T-helper 2 cell treated with Interferon-gamma antibody and Interleukin-4, amounts not matched to agents 100 ng/mL and 5 ng/mL, for 36 hours (primary cell): Measurements from ENCODE around the gene ZNHIT2. TPM values are rescaled to one million over a fixed set of nuclear protein-coding genes. Genes with fewer than 3 reads are reported as not detected.

ENCODE experiments used
- intact Hi-C: fragments of 100-400 bp; cut with micrococcal nuclease; formaldehyde crosslinking; loops from one replicate; pipeline ENCODE4 v1.15.1; 2023
- total RNA-seq: library from RNA; stranded (reverse); gene quantifications from 2 replicates; pipeline ENCODE4 v1.2.3, GENCODE V29; 2022

The ZNHIT2 gene
- total RNA-seq, 1 donor from 2014 or later = 9.4 TPM

DNA sequence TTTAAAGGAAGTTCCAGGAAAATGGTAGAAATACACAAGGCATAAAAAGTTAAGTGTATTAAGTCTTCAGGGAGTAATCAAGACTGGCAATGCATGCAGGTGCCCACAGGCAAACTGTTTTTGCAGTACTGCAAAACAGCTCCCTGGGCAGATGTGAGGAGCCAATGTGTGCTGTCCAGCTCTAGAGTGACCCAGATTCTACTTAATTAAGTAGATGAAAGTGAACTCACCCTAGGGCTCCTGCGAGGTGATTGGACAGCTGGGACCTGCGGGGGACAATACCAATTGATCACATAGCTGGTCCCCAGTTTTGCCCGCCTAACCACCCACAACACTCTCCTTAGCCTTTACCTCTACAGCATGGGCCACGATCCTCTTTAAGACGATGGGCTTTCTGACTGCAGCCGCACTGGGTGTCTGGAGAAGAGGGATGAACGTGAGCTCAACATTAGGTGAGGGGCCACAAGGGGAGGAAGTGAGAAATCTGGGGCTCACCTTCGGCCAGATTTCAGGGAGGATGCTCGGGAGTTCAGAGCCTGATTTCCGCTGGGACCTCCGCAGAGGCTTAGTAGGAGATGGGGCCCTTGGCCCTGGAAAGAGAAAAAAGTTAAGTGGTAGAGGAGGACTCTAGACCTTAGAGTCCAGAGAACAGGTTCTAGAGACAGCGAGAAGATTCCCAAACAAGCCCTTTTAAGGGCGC is 34.2 kb downstream of the ZNHIT2 start:
- intact Hi-C loops = loop anchor here (5.0 kb wide), 1 partner anchor 166 kb away; the partner anchor contains the start of gene ATG2A

DNA sequence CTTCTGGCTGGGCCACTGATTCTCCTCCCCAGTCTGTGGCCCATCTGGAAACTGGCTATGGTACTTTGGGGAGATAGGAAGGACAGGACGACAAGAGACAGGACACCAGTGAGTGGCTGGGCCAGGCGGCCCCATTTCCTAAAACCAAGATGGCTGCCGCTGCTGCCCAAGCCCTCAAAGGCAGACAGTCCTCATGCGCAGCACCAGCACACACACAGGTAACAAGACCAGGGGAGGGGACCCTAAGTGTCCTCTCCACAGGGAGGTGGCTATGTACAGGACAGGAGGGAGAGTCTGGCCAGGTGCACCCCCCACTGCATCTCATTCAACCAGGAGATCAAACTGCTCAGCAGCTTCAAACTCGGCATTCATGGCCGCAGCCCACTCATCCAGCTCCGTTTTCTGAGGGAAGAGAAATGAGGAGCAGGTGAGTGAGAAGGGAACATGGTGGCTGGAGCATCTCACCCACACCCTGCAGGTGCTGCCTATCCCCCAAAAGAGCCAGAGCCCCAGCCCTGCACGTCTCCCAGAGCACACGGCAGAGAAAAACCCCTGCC is 38.6 kb downstream of the ZNHIT2 start:
- intact Hi-C loops = loop anchor here (1.0 kb wide), 1 partner anchor 66 kb away; no protein-coding TSS in a partner anchor

DNA sequence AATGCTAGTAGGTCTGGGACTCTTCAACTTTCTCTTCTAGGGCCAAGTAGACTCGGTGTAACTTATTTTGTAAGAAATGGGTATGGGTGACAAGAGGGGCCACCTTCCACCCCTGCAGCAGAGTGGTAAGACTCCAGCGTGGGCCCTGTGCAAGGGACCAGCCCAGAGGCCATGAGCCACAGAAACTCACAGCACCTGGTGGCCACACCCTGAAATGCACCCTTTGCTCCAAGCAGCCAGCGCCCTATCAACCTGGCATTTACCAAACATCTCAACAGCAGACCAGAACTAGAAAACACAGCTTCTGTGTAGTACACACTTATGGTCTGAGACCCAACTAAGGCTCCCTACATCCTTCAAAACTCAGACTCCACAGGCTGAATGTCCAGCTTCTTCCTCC is 39.4 kb downstream of the ZNHIT2 start:
- intact Hi-C loops = loop anchor here (1.0 kb wide), 1 partner anchor 65 kb away; no protein-coding TSS in a partner anchor

DNA sequence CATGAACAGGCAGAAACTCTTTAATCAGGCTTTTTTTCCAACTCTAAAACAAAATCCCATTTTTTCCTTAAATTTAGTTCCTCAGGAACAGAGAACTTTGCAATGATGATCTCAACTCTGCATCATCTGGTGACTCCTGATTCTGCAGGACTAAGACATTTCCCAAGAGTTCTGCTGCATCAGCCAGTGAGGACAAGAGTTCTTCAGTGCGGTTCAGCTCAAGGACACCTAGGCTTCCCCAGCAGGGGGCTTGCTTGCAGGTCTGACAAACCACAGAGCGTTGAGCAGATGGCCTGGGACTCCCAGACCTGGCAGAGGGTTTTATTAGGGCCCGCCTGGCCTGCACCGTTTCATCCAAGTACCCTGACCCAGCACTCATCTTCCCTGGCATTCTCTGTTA is 40.0 kb downstream of the ZNHIT2 start:
- intact Hi-C loops = no loop called here

DNA sequence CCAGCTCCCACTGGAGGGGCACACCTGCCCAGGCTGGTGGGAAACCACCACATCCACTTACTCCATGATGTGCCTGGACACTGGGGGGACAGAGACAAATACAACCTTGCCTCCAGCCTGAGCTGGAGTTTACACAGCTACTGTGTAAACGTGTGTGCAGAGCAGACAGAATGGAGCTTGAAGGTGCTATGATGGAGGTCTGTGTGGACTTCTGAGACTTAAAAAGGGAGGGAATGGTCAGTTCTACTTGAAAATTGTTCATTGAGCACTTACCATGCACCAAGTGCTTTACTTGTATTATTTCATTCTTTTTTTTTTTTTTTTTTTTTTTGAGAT is 44.9 kb downstream of the ZNHIT2 start:
- intact Hi-C loops = no loop called here

DNA sequence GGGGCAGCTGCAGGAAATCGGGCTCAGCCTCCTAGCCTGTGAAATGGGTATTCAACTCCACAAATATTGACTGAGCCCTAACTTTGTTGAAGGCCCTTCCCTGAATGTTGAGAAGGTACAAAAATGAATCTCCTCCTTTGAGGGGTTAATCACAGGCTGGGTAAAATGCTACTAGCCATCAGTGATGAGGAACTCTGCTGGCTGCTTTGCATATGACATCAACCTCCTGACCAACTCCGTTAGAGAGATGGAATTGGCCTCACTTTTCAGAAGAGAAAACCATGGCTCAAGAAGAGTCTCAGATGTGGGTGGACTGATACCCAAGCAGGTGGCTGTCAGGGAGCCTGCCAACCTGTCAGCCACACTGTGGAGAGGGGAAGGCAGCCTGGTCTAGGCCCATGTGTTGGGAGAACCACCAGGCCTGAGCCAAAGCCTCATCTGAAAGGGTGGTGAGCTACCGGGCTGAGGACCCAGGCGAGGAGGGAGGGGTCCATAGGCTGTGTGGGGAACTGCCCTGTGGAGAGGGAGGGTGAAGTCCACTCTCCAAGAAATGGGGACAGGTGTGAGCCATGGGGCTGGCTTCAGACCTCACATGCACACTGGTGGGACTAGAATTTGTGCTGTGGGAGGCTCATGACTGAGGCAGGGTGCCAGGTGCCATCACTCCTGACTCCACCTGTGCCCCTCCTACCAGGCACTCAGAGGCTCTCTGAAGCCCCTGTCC is 45.4 kb downstream of the ZNHIT2 start:
- intact Hi-C loops = no loop called here

DNA sequence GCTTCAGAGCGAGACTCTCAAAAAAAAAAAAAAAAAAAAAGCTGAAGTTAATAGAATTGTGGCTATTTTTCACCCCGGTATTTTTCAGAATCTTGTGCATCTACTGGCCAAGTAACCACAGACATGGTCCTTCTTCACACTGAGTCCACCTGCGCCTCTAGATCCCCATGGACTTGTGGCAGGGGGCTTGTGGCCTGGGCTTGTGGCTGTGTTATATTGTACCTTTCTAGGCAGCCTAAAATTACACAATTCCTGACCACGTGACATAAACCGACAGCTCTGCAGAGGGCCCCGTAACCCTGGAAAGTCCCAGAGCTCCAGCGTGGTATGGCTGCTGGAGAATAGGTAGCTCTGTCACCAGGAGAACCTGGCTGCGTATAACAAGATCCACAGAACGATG is 48.3 kb downstream of the ZNHIT2 start:
- intact Hi-C loops = no loop called here

DNA sequence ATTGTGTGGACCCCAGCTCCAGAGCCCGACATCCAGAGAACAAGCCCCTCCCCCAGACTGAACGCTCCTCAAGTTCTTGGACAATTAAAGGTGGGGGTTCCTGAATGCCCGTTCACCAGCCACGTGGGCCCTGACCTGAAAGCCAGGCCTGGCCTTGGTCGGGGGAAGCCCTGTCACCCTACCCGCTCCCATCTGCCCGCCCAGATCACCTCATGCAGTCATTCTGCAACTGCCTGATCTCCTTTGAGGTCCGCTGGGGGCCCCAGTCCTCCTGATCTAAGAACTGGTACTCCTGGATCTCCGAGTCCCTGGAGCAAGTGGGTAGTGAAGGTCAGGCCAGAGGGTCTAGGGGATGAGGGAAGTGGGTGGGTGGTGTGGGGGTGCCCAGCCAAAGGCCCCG is 50.1 kb downstream of the ZNHIT2 start:
- intact Hi-C loops = no loop called here

DNA sequence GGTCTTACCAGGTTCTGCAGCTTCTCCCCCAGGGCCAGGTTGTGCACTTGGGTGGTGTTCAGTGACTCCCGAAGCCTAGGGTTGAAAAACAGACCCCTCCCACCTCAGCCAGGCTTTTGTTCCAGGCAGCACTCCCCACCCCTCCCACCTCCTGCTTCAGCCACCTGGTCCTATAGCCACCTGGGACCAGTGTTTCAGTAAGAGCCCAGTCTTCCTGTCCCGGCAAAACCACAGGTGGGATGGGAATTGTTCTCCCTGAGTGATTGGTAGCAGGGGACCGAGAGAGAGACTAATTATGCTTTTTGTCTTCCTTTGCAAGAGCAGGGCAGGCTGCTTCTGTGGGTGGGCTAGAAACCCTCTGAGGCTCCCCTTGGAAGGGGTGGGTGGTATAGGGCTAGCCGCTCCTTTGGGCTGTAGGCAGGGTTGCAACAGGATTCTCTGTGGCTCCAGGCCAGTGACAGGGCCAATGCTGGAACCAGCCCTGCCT is 50.7 kb downstream of the ZNHIT2 start:
- intact Hi-C loops = no loop called here

Other genes with a start within 250 kb of the ZNHIT2 start
- 106 TPM in 2 replicates for gene EHD1, start 239.1 kb downstream of the ZNHIT2 start, total RNA-seq
- gene ATG2A, start 200.5 kb downstream of the ZNHIT2 start, total RNA-seq = 19.6 and 20.9 TPM in 2 replicates
- gene PPP2R5B, start 193.0 kb downstream of the ZNHIT2 start, total RNA-seq = 7.5 and 8.9 TPM in 2 replicates
- not detected in 2 replicates for gene GPHA2, start 181.8 kb downstream of the ZNHIT2 start, total RNA-seq
- not detected in 2 replicates for gene MAJIN, start 145.6 kb downstream of the ZNHIT2 start, total RNA-seq
- gene BATF2, start 120.7 kb downstream of the ZNHIT2 start, total RNA-seq = not detected in 2 replicates
- gene ARL2, start 103.5 kb downstream of the ZNHIT2 start, total RNA-seq = 60.1 and 65.7 TPM in 2 replicates
- 27.7 and 27.8 TPM in 2 replicates for gene SNX15, start 90.3 kb downstream of the ZNHIT2 start, total RNA-seq
- 23.0 and 24.0 TPM in 2 replicates for gene SAC3D1, start 76.5 kb downstream of the ZNHIT2 start, total RNA-seq
- 8.5 and 9.8 TPM in 2 replicates for gene NAALADL1, start 59.1 kb downstream of the ZNHIT2 start, total RNA-seq
- gene CDCA5, start 33.7 kb downstream of the ZNHIT2 start, total RNA-seq = 91.5 and 93.2 TPM in 2 replicates
- 29.5 and 31.7 TPM in 2 replicates for gene ZFPL1, start 33.5 kb downstream of the ZNHIT2 start, total RNA-seq
- 135 and 139 TPM in 2 replicates for gene VPS51, start 21.5 kb downstream of the ZNHIT2 start, total RNA-seq
- 23.9 and 27.7 TPM in 2 replicates for gene TM7SF2, start 5.8 kb downstream of the ZNHIT2 start, total RNA-seq
- gene FAU, start 4.4 kb upstream of the ZNHIT2 start, total RNA-seq = 995 and 1,039 TPM in 2 replicates
- 45.5 and 50.4 TPM in 2 replicates for gene MRPL49, start 4.6 kb upstream of the ZNHIT2 start, total RNA-seq
- 48.5 and 50.4 TPM in 2 replicates for gene SYVN1, start 16.8 kb upstream of the ZNHIT2 start, total RNA-seq
- gene SPDYC, start 52.5 kb upstream of the ZNHIT2 start, total RNA-seq = not detected in 2 replicates
- 205 and 209 TPM in 2 replicates for gene CAPN1, start 64.2 kb upstream of the ZNHIT2 start, total RNA-seq
- 64.5 and 69.8 TPM in 2 replicates for gene POLA2, start 144.3 kb upstream of the ZNHIT2 start, total RNA-seq
- 1.7 and 2.8 TPM in 2 replicates for gene CDC42EP2, start 197.2 kb upstream of the ZNHIT2 start, total RNA-seq
- 68.1 and 75.9 TPM in 2 replicates for gene DPF2, start 216.2 kb upstream of the ZNHIT2 start, total RNA-seq
- 1.1 and 1.2 TPM in 2 replicates for gene TIGD3, start 237.1 kb upstream of the ZNHIT2 start, total RNA-seq